ENCODE results near the gene ENG.

Gene ENG

DNA sequence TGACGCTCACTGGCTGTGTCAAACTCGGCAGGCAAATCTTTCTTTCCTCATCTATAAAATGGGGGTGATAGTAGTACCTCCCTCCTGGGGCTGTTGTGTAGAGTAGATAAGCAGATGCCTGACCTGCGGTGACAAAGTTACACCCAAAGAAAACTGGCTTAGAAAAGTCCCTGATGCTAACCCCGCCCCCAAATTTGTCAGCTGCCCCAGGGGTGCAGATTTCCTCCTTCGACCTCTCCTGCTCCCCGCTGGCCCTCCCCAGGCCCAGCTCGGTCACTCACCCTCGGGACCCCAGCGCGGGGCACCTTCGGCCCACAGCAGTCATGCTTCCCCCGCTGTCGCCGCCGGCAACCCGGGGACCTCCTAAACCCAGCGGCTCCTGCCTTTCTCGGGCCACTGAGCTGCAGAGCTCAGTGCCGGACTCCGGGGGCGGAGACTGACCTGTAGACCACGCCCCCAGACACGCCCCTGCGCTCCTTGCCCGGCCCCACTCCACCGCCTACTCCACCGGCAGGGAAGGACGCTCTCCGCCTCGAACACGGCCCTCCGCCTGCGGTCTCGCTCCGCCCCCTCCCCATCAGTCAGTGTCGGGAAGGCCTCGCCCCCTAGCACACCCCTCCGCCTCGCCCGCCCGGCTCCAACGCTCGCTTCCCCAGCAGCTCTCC lies 83.4 kb downstream of the ENG start:
- DNase-seq: peak; percentile 100

DNA sequence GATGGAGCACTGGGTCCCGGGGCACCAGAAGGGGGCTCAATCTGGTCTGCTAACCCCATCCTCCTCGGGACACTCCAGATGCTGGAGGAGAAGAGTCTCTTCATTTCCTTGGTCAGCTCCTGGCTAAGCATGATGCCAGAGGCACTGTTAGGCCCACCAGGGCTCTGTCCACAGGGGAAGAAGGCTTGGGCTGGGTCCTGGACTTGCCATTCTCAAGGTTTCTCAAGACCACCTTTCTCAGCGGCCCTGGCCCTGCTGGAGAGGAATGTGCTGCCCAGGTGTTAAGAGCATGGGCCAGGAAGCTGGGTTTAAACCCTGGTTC lies 83.9 kb downstream of the ENG start:
- DNase-seq: no peak

DNA sequence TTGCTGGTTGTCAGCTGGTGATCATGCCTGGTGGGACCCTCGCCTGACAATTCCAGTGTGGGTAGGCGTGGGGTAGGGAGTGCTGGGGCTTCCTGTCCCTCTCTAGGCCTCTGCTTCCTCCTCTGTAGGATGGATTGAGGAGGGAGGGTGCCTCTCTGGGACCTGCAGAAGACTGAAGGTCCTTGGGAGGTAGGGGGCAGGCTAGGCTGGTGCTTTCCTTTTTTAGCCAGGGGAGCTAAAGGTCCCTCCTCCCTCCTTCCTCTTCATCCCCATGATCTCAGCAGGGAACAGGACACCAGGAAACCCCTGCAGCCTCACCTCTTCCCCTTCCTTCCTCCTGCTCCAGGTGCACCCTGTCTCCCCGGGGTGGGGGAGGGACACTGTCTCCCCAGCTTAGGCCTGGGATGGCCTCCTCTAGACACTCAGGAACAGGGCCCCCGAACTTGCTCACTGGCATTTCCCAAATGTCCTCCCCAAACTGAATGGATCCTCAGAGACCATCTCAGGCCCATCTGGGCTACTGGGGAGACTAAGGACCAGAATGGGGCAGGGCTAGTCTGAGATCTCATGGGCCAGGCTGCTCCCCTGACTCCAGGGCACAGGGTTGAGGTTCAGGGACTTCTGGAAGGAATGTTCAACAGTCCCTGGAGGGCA lies 84.4 kb downstream of the ENG start:
- DNase-seq: no peak

DNA sequence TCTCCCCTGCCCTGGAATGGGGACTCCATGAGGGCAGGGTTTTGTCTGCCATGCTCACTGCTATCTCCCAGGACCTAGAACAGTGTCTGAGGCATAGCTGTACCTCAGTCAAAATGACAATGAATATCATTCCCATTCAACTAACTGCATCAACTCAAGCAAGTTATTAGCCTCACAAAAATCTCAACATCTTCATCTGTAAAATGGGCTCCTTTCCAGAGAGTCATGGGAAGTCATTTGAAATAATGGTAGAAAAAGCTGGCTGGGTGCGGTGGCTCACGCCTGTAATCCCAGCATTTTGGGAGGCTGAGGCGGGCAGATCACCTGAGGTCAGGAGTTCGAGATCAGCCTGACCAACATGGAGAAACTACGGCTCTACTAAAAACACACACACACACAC lies 85.4 kb downstream of the ENG start:
- no peak for DNase-seq

DNA sequence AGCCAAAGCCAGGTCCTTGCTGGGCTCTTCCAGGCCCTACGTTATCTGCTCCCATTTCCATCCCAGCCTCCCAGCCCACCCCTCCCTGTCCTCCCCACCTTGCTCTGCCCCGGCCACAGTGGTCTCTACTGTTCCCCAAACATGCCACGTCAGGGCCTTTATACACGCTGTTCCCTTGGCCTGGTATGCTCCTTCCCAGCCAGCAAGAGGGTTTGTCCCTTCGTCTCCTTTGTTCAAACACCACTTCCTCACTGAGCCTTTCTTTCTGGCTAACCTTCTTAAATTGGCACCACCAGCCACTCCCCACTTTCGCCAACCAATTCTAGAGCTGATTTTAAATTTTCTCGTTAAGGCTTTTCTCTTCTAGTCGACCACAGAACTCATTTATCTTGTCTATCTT lies 85.8 kb downstream of the ENG start:
- DNase-seq: no peak

DNA sequence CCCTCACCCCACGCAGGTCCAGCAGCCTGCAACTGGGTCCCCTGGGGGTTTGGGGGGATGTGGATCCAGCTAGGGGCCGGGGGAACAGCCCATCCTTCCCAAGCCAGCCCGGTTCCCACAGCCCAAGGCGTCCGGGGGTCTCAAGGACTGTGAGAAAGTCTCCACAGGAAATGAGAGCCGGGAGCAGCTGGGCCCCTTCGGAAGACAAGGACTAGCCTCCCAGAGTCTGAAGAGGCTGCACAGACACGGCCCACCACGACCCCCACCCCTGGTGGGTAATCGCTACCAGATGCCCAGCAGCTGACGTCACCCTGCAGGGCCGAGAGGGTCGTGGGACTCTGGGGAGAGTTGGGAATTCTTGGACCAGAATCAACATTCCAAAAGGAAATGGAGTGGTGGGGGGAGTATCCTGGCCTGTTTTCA lies 86.5 kb downstream of the ENG start:
- DNase-seq: no peak

DNA sequence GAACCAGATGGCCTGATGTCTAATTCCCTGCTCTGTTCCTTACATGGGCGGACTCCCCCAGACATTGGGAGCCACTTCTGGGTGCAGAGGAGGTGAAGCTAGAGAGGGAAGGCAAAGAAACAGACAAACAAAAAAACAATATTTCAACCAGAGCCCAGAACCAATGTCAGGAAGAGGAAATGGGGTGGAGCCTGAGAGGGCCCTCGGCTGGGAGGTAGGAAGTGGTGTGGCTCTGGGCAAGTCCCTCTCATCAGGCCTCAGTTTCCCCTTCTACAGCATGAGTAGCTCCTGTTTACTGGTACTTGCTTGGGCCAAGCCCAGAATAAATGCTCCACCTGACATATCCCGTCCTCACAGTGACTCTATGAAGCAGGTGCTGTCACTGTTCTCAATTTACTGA lies 87.0 kb downstream of the ENG start:
- peak; percentile 87 for DNase-seq

DNA sequence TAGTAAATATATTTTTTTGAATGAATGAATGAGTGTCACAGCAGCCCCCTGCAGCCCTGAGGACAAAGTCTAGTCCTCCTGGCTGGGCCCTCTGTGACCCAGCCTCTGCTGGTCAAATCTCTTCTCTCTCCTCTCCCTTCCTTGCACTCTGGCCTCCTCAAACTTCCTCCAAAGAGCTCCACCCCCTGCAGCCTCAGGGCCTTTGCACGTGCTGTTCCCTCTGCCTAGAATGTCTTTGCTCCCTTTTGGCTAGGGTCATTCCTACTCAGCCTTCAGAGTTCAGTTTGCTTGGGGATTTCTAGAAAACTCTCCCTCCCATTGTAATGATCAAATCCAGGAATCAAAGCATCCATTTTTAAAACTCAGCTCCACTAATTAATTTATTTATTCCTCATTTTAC lies 89.0 kb downstream of the ENG start:
- DNase-seq: no peak
